Mesendoderm (in vitro differentiated cells): ENCODE measurements around the gene RHOXF2.
"Not testable (repeated sequence)": the region's sequence is repeated elsewhere in the genome, so short reads cannot be mapped to it uniquely, and the experiment has no call there.

ENCODE experiments used
- DNase-seq: peaks from one replicate; pipeline ENCODE4 v3.0.0; 2013
- H2AK5ac ChIP-seq: 2 replicates; pipeline ENCODE4 v1.6.1; 2013; ENCODE audit warnings: low read length, inconsistent platforms
- H2BK120ac ChIP-seq: 2 replicates; pipeline ENCODE4 v1.6.1; 2013; ENCODE audit warnings: low read depth, mild to moderate bottlenecking, low read length, moderate library complexity, mixed read lengths
- H2BK15ac ChIP-seq: replicated peaks from 2 replicates; pipeline ENCODE4 v1.6.1; 2013; ENCODE audit warnings: low read depth, mild to moderate bottlenecking, moderate library complexity
- H2BK5ac ChIP-seq: 2 replicates; pipeline ENCODE4 v1.6.1; 2013; ENCODE audit warnings: low read length, inconsistent platforms
- H3K18ac ChIP-seq: 2 replicates; pipeline ENCODE4 v1.6.1; 2013; ENCODE audit warnings: mild to moderate bottlenecking, low read length, mixed read lengths
- H3K23ac ChIP-seq: one replicate; pipeline ENCODE4 v1.6.1; 2013; ENCODE audit warnings: low read length
- H3K27ac ChIP-seq: 2 replicates; pipeline ENCODE4 v1.5.1; 2013; ENCODE audit warnings: low read depth, mild to moderate bottlenecking, inconsistent platforms, low read length, moderate library complexity
- H3K27me3 ChIP-seq: 2 replicates; pipeline ENCODE4 v1.6.1; 2013; ENCODE audit warnings: low read length, control low read depth, mild to moderate bottlenecking, inconsistent platforms; ENCODE audit not compliant: insufficient read depth, poor library complexity
- H3K36me3 ChIP-seq: 2 replicates; pipeline ENCODE4 v1.6.1; 2013; ENCODE audit warnings: low read length, inconsistent platforms; ENCODE audit not compliant: control insufficient read depth, insufficient read depth
- H3K4ac ChIP-seq: one replicate; pipeline ENCODE4 v1.6.1; 2013; ENCODE audit warnings: low read depth, mild to moderate bottlenecking, low read length, moderate library complexity
- H3K4me1 ChIP-seq: 2 replicates; pipeline ENCODE4 v1.6.1; 2013; ENCODE audit warnings: low read depth, low read length, inconsistent platforms; ENCODE audit not compliant: control insufficient read depth
- H3K4me2 ChIP-seq: 2 replicates; pipeline ENCODE4 v1.6.1; 2013; ENCODE audit warnings: low read length
- H3K4me3 ChIP-seq: 2 replicates; pipeline ENCODE4 v1.5.1; 2013; ENCODE audit warnings: mild to moderate bottlenecking, low read length
- H3K56ac ChIP-seq: one replicate; pipeline ENCODE4 v1.6.1; 2013; ENCODE audit warnings: low read length
- H3K79me1 ChIP-seq: 2 replicates; pipeline ENCODE4 v1.6.1; 2013; ENCODE audit warnings: low read length, inconsistent platforms
- H3K79me2 ChIP-seq: 2 replicates; pipeline ENCODE4 v1.6.1; 2013; ENCODE audit warnings: mild to moderate bottlenecking, low read length; ENCODE audit not compliant: control insufficient read depth, insufficient read depth
- H3K9ac ChIP-seq: 2 replicates; pipeline ENCODE4 v1.6.1; 2013; ENCODE audit warnings: low read length, inconsistent platforms
- H4K5ac ChIP-seq: one replicate; pipeline ENCODE4 v1.6.1; 2013; ENCODE audit warnings: low read length
- H4K8ac ChIP-seq: one replicate; pipeline ENCODE4 v1.6.1; 2013; ENCODE audit warnings: low read depth, mild to moderate bottlenecking, control low read depth, low read length, moderate library complexity
- WGBS: extraction: QIAGEN DNeasy Blood & Tissue Kit; methylation state at CpG from one replicate; pipeline ENCODE4 v1.1.7; 2013; ENCODE audit warnings: low lambda C conversion rate, missing lambda C conversion rate; ENCODE audit not compliant: insufficient coverage; ENCODE audit errors: extremely low coverage; 5-methylcytosine and 5-hydroxymethylcytosine counted together

RHOXF2 gene

DNA sequence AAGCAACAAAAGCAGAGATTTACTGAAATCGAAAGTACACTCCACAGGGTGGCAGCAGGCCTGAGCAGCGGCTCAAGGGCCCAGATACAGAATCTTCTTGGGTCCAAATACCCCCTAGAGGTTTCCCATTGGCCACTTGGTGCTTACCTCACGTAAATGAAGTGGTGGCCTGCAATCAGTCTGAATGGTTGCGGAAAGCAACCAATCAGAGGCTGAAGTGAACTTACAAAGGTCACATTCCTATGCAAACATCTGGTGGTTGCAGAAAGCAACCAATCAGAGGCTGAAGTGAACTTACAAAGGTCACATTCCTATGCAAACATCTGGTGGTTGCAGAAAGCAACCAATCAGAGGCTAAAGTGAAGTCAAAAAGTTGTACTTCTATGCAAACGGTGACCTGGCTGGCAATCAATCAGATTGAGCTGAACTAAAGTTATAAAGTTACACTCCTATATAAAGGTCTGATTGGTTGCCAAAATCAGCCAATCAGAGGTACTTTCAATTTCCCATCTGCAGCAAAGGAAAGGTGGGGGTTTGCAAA, 30.0 kb upstream of the RHOXF2 start:
- not testable (repeated sequence) for H2AK5ac ChIP-seq, H3K4me2 ChIP-seq, H3K9ac ChIP-seq, H3K27ac ChIP-seq, H3K4me1 ChIP-seq, H3K27me3 ChIP-seq, H4K8ac ChIP-seq, DNase-seq, H3K23ac ChIP-seq, H3K4ac ChIP-seq, H3K36me3 ChIP-seq, H3K18ac ChIP-seq, H3K56ac ChIP-seq, H3K79me1 ChIP-seq, H4K5ac ChIP-seq, H3K4me3 ChIP-seq, H2BK15ac ChIP-seq, H3K79me2 ChIP-seq, H2BK120ac ChIP-seq, H2BK5ac ChIP-seq
- WGBS, result no CpG with 5 or more reads among the region's 5 CpGs

DNA sequence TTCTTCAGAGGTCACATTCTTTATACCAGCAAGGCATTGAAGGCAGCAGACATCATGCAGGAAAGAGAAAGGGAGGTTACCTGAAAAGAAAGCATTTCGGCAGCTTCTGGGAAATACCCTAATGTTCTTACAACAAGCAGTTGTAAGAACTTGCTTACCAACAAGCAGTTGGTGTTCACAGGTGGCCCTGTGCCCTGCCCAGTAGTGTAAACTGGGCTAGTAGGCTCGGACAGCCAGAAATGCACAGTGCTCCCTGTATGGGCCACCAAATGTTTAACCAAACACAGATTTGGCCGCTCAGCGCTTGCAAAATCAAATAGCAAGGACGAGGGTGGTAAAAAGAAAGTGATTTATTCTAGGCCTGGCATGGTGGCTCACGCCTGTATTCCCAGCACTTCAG, 22.3 kb upstream of the RHOXF2 start:
- Histone ChIP-seq H3K36me3 (no peaks in the 10 kb centered on the region), H4K8ac (no peak overlapping the region), H2BK15ac (no peak overlapping the region), H4K5ac (no peak overlapping the region), H3K23ac (no peak overlapping the region), H2BK120ac (no peak overlapping the region), H3K4me3 (no peak overlapping the region), H3K56ac (no peak overlapping the region), H3K4me1 (no peaks in the 10 kb centered on the region), H3K79me2 (no peaks in the 10 kb centered on the region), H3K79me1 (no peaks in the 10 kb centered on the region), H3K4ac (no peak overlapping the region), H3K4me2 (no peak overlapping the region), H2BK5ac (no peak overlapping the region), H2AK5ac (no peak overlapping the region), H3K27ac (no peak overlapping the region), H3K18ac (no peak overlapping the region), H3K9ac (no peak overlapping the region), H3K27me3 (no peaks in the 10 kb centered on the region)
- WGBS, result no CpG with 5 or more reads among the region's 6 CpGs
- no peak for DNase-seq

DNA sequence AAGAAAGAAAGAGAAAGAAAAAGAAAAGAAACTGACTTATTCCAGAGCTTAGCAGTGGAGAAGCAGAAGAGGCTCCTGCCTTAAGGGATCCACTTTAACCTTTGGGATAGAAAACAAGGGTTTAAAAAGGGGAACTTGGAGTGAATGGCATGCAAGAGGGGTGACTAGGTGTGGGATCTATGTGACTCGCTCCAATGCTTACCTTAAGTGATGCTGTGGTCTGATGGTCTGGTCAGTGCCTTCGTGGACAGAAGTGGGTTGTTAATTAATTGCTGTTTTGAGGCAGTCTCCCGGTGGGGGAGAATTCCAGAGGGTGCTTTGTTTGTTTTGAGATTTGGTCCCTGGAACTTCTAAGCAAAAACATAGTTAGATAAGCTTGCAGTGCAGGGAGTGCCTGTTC, 21.6 kb upstream of the RHOXF2 start:
- Histone ChIP-seq H2BK120ac (no peak overlapping the region), H3K27ac (no peak overlapping the region), H4K8ac (no peak overlapping the region), H3K36me3 (no peaks in the 10 kb centered on the region), H3K4me1 (no peaks in the 10 kb centered on the region), H3K79me1 (no peaks in the 10 kb centered on the region), H4K5ac (no peak overlapping the region), H3K27me3 (no peaks in the 10 kb centered on the region), H3K18ac (no peak overlapping the region), H2BK5ac (no peak overlapping the region), H2AK5ac (no peak overlapping the region), H3K23ac (no peak overlapping the region), H3K9ac (no peak overlapping the region), H3K79me2 (no peaks in the 10 kb centered on the region), H2BK15ac (no peak overlapping the region), H3K56ac (no peak overlapping the region), H3K4me2 (no peak overlapping the region), H3K4me3 (no peak overlapping the region), H3K4ac (no peak overlapping the region)
- WGBS, result no CpG with 5 or more reads among the region's 3 CpGs
- DNase-seq, result no peak

DNA sequence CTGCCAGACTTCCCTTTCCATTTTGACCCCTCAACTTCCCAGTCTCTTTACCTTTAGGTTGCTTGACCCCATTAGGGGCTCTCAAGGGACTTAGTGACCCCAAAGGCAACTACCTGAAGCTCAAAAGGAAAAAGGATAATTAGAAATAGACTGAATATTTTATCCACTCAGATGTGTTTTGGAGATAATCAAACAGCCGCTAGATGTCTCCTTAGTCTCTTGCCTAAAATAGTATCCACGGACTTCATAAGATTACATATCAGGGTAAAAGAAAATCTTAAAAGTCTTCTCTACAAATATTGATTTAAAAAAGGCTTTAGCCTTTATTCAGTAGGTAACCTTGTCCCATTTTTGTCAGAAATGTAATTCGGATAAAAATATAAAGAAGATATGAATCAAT, 21.0 kb upstream of the RHOXF2 start:
- no peak overlapping the region for H2BK15ac ChIP-seq
- no peak overlapping the region for H3K4ac ChIP-seq
- no peak overlapping the region for H4K5ac ChIP-seq
- H3K4me1 ChIP-seq, result no peaks in the 10 kb centered on the region
- no peak overlapping the region for H3K4me2 ChIP-seq
- no peaks in the 10 kb centered on the region for H3K36me3 ChIP-seq
- H3K79me1 ChIP-seq, result no peaks in the 10 kb centered on the region
- no peak overlapping the region for H4K8ac ChIP-seq
- H2AK5ac ChIP-seq, result no peak overlapping the region
- no peaks in the 10 kb centered on the region for H3K27me3 ChIP-seq
- DNase-seq, result no peak
- no peak overlapping the region for H3K4me3 ChIP-seq
- WGBS, result 100% methylated on average over 1 of the region's 3 CpGs
- no peak overlapping the region for H3K9ac ChIP-seq
- H2BK5ac ChIP-seq, result no peak overlapping the region
- no peak overlapping the region for H2BK120ac ChIP-seq
- H3K27ac ChIP-seq, result no peak overlapping the region
- H3K23ac ChIP-seq, result no peak overlapping the region
- H3K56ac ChIP-seq, result no peak overlapping the region
- no peaks in the 10 kb centered on the region for H3K79me2 ChIP-seq
- no peak overlapping the region for H3K18ac ChIP-seq

DNA sequence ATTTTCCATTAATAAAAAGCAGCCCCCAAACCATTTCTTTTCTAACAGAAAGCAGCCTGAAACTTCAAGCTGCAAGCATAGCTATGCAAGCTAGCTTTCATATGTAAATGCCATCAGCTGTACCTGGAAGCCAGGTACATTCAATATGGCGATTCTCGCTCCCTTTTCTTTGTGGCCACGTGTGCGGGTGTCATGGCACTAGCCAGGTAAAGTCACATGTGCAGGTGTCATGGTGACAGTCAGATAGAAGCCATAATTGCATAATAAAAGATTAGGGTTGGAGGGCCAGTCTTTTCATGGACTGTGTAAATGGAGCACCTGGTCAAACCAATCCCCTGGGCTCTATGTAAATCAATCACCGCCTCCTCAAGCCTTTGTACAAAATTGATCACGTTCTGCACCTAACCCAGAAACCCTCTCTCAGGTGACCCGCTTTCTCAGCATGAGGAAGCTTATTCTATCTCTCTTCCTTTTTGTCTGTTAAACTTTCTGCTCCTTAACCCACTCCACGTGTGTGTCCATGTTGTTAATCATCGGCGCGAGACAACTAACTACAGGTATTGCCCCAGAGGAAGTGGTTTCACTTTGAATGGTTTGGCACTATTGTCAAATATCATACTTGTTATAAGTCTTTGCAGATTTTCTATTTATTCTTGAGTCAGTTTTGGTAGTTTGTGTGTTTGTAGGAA, 18.0 kb upstream of the RHOXF2 start:
- Histone ChIP-seq H3K27ac (no peak overlapping the region), H3K4me2 (no peak overlapping the region), H3K4me1 (no peaks in the 10 kb centered on the region), H2BK15ac (no peak overlapping the region), H3K4ac (no peak overlapping the region), H3K18ac (no peak overlapping the region), H3K23ac (no peak overlapping the region), H3K27me3 (no peaks in the 10 kb centered on the region), H3K79me2 (no peaks in the 10 kb centered on the region), H4K8ac (no peak overlapping the region), H2BK120ac (no peak overlapping the region), H2BK5ac (no peak overlapping the region), H3K4me3 (no peak overlapping the region), H3K9ac (no peak overlapping the region), H2AK5ac (no peak overlapping the region), H3K79me1 (no peaks in the 10 kb centered on the region), H3K56ac (no peak overlapping the region), H3K36me3 (no peaks in the 10 kb centered on the region), H4K5ac (no peak overlapping the region)
- no peak for DNase-seq
- no CpG with 5 or more reads among the region's 11 CpGs for WGBS
